Activated T-cell treated with anti-CD3 and anti-CD28 coated beads, Interleukin-2, amount 50 U/mL, for 4 hours (primary cell): Measurements from ENCODE around the gene TIMM23. TPM values are rescaled to one million over a fixed set of nuclear protein-coding genes. Genes with fewer than 3 reads are reported as not detected.
"Not testable (repeated sequence)": the region's sequence is repeated elsewhere in the genome, so short reads cannot be mapped to it uniquely, and the experiment has no call there.

Source experiments
- ATAC-seq, 2 donors: fragments of 200-7000 bp; cut with Tn5 transposase; one replicate each; pipeline ENCODE4 v1.10.0; 2021
- DNase-seq: peaks from one replicate; pipeline ENCODE4 v3.0.0-alpha.2; 2020
- H3K27me3 Mint-ChIP-seq: one replicate; pipeline ENCODE4 v1.8.0; 2021; ENCODE audit warnings: low read depth, mixed read lengths
- H3K36me3 Mint-ChIP-seq: one replicate; pipeline ENCODE4 v1.8.0; 2022; ENCODE audit warnings: mixed read lengths; ENCODE audit not compliant: insufficient read depth
- H3K4me1 Mint-ChIP-seq: one replicate; pipeline ENCODE4 v1.8.0; 2021; ENCODE audit warnings: low read depth, mixed read lengths
- H3K4me3 Mint-ChIP-seq: one replicate; pipeline ENCODE4 v1.8.0; 2021; ENCODE audit warnings: mild to moderate bottlenecking, moderate library complexity, mixed read lengths
- H3K9me3 Mint-ChIP-seq: one replicate; pipeline ENCODE4 v1.8.0; 2021; ENCODE audit warnings: mixed read lengths
- total RNA-seq, 3 donors: library from RNA; stranded (reverse); gene quantifications; one replicate each; pipeline ENCODE4 v1.2.1, GENCODE V29; 2021

The TIMM23 gene
- total RNA-seq, 3 donors from 2014 or later = 125 to 129 (median 125) TPM

- no peak overlapping the region for H3K4me3 Mint-ChIP-seq
- ATAC-seq = no peak
- no peaks in the 10 kb centered on the region for H3K36me3 Mint-ChIP-seq
- DNase-seq = no peak
- peaks cover 2% of the 10 kb centered on the region for H3K27me3 Mint-ChIP-seq
- no peaks in the 10 kb centered on the region for H3K9me3 Mint-ChIP-seq
- no peaks in the 10 kb centered on the region for H3K4me1 Mint-ChIP-seq
Observed at GRCh38 chr10:46042527-46042926, 70.2 kb downstream of the TIMM23 start.

DNA sequence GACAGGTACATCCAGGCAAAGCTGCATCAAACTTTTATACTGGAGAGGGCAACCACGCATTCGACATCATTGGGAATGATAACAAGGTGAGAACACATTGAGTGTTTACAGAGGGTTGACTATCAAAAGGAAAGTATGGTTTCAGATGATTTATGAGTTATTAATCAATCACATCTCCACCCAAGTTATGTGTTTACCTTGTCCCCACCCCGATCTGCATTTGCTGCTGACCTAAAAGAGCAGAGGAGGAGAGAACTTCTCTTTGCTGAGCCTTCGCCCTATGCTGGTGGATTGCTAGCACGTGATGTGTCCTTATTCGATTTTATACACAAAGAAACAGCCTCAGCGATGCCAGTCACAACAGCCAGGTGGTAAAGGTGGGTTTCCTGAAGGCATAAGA lies 74.0 kb downstream of the TIMM23 start, which contains the start of gene MSMB:
Gene MSMB (minus strand): TSS at position 9 of the 400 bp plus-strand sequence. CDS start 32 bp downstream, outside the sequence.
- Mint-ChIP-seq H3K4me3 (no peak within 1 kb of the TSS), H3K27me3 (peaks cover 2% of the 10 kb centered on the region), H3K4me1 (no peaks in the 10 kb centered on the region), H3K36me3 (no peaks in the 10 kb centered on the region), H3K9me3 (no peaks in the 10 kb centered on the region)
- DNase-seq = no peak
- no peak for ATAC-seq

GRCh38 chr10:46048152-46048551 lies 75.9 kb downstream of the TIMM23 start:
- no peak overlapping the region for H3K4me3 Mint-ChIP-seq
- H3K27me3 Mint-ChIP-seq = no peaks in the 10 kb centered on the region
- no peaks in the 10 kb centered on the region for H3K9me3 Mint-ChIP-seq
- H3K4me1 Mint-ChIP-seq = no peaks in the 10 kb centered on the region
- H3K36me3 Mint-ChIP-seq = no peaks in the 10 kb centered on the region
- DNase-seq (no peak), ATAC-seq (no peak)

- DNase-seq, H3K27me3 Mint-ChIP-seq, H3K9me3 Mint-ChIP-seq: not testable (repeated sequence)
Observed at GRCh38 chr10:46049497-46049831, 77.2 kb downstream of the TIMM23 start.

DNA sequence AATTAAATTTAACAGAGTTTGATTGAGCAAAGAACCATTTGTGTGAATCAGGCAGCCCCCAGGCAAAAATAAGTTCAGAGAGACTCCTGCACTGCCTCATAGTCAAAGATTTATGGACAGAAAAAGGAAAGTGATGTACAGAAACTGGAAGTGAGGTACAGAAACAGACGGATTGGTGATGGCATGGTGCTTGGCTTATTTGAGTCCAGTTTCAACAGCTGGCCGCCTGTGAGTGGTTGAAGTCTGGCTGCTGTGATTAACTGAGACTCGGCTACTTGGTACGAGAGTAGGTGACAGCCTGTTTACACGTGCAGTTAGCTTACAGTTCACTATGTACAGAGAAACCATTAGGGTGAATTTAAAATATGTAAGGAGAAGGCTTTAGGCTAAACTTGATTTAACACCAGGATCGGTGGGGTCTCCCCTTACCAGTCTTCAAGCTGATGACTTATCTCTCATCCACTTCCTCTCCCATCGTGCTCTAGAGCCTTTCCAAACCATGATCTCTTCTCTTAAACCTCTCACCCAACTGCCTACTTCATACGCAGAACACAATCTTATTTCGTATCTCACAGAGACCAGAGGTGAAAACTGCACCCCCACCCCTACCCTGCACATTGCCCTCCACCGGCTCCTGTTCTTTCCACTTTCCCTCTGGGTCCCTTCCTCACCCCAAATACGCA lies 78.8 kb downstream of the TIMM23 start:
- H3K4me3 Mint-ChIP-seq = no peak overlapping the region
- no peaks in the 10 kb centered on the region for H3K4me1 Mint-ChIP-seq
- no peaks in the 10 kb centered on the region for H3K36me3 Mint-ChIP-seq
- no peaks in the 10 kb centered on the region for H3K27me3 Mint-ChIP-seq
- H3K9me3 Mint-ChIP-seq = no peaks in the 10 kb centered on the region
- ATAC-seq = no peak
- DNase-seq = no peak

More at GRCh38 chr10:46049497-46049831, 77.2 kb downstream of the TIMM23 start:
- H3K4me3 Mint-ChIP-seq, ATAC-seq, H3K4me1 Mint-ChIP-seq, H3K36me3 Mint-ChIP-seq: not testable (repeated sequence)

DNA sequence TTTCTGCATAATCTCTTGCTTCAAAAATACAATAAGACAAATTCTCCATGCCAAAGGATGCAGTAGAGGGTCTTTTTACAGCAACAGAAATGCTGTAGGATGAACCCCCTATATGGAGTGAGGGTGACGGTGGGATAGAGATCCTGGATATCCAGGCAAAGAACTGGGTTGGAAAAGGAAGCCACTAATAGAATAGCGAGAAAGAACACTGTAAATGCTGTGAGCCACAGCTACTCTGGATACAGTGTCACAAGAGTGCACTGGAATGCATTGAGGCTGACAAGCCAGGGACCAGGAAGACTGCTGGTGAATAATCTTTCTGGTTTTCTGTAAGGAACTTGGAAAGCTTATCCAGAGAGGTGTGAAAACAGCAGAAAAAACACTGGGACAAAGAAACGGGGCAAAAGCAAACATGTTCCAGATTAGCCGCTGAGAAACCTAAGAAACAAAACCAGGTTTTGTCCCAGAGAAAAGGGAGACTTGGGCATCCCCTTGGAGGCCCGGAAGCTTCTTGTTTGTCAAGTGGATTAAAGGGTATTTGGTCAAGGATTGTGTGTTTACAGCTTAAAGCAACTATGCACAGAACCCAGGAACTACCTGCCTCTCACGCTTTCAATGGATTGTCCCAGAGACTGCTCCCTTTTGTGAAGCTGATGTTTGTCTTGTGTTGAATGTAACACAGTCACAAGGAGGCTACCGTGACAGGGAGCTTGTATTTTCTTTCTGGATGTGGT lies 79.9 kb downstream of the TIMM23 start:
- no peaks in the 10 kb centered on the region for H3K27me3 Mint-ChIP-seq
- peaks cover 5% of the 10 kb centered on the region for H3K9me3 Mint-ChIP-seq
- H3K36me3 Mint-ChIP-seq = peaks cover under 1% of the 10 kb centered on the region
- H3K4me3 Mint-ChIP-seq = no peak overlapping the region
- H3K4me1 Mint-ChIP-seq = no peaks in the 10 kb centered on the region
- DNase-seq (no peak), ATAC-seq (no peak)

- H3K27me3 Mint-ChIP-seq = peaks cover 2% of the 10 kb centered on the region
- no peak for DNase-seq
- no peaks in the 10 kb centered on the region for H3K4me1 Mint-ChIP-seq
Observed at GRCh38 chr10:46052791-46053375, 80.6 kb downstream of the TIMM23 start.

More at GRCh38 chr10:46052791-46053375, 80.6 kb downstream of the TIMM23 start:
- H3K4me3 Mint-ChIP-seq = no peak overlapping the region
- H3K36me3 Mint-ChIP-seq = peaks cover 3% of the 10 kb centered on the region
- ATAC-seq = no peak
- peaks cover 8% of the 10 kb centered on the region for H3K9me3 Mint-ChIP-seq

Other genes with a start within 250 kb of the TIMM23 start
- gene WASHC2C, start 245.2 kb upstream of the TIMM23 start, total RNA-seq = 10 to 100 TPM; 21.6 to 24.9 (median 22.5) TPM
- gene AGAP4, start 125.0 kb upstream of the TIMM23 start, total RNA-seq = 10 to 100 TPM in 1 of 3 donors, 1 to 10 TPM in 2; 6.7 to 15.3 (median 8.6) TPM
- 10 to 100 TPM; 83.3 to 90.7 (median 89.1) TPM for gene NCOA4, start 58.1 kb downstream of the TIMM23 start, total RNA-seq
- not detected for gene MSMB, start 73.8 kb downstream of the TIMM23 start, total RNA-seq